Lung (tissue), 12 donors: ENCODE data around the gene ANO2. TPM values are rescaled to one million over a fixed set of nuclear protein-coding genes. Genes with fewer than 3 reads are reported as not detected.

Experiments used
- ATAC-seq: fragments of 200-7000 bp; cut with Tn5 transposase; one replicate; pipeline ENCODE4 v1.9.1; 2020; ENCODE audit warnings: moderate number of reproducible peaks; ENCODE audit not compliant: insufficient read depth, low FRiP score
- DNase-seq, 3 donors: peaks; one replicate each; pipeline ENCODE4 v3.0.0-alpha.2; 2013 to 2017
- H3K27ac ChIP-seq, 2 donors: one replicate each; pipeline ENCODE4 v1.5.1; 2013; ENCODE audit warnings: mild to moderate bottlenecking in 2 of 2, moderate library complexity in 2 of 2, control low read depth in 1 of 2, inconsistent platforms in 1 of 2, low read depth in 1 of 2, low read length in 1 of 2
- H3K27me3 ChIP-seq, 3 donors: one replicate each; pipeline ENCODE4 v1.5.1; 2013; ENCODE audit warnings: low read length in 2 of 3; ENCODE audit not compliant: control insufficient read depth in 3 of 3, insufficient read depth in 3 of 3
- H3K36me3 ChIP-seq, 4 donors: one replicate each; pipeline ENCODE4 v1.5.1; 2013; ENCODE audit warnings: low read length in 4 of 4, mild to moderate bottlenecking in 1 of 4, moderate library complexity in 1 of 4; ENCODE audit not compliant: control insufficient read depth in 4 of 4, insufficient read depth in 4 of 4
- H3K4me1 ChIP-seq, 5 donors: one replicate each; pipeline ENCODE4 v1.5.1; 2013; ENCODE audit warnings: low read length in 5 of 5, mild to moderate bottlenecking in 2 of 5, moderate library complexity in 1 of 5; ENCODE audit not compliant: control insufficient read depth in 5 of 5, insufficient read depth in 5 of 5
- H3K4me3 ChIP-seq: one replicate; pipeline ENCODE4 v1.5.1; 2013; ENCODE audit warnings: mild to moderate bottlenecking, control low read depth, moderate library complexity
- H3K9ac ChIP-seq, 2 donors: one replicate each; pipeline ENCODE4 v1.5.1; 2013; ENCODE audit warnings: low read length in 2 of 2, control low read depth in 1 of 2; ENCODE audit not compliant: insufficient read depth in 1 of 2
- H3K9me3 ChIP-seq, 4 donors: one replicate each; pipeline ENCODE4 v1.5.1; 2013; ENCODE audit warnings: low read length in 3 of 4, mild to moderate bottlenecking in 1 of 4, moderate library complexity in 1 of 4; ENCODE audit not compliant: control insufficient read depth in 4 of 4, insufficient read depth in 3 of 4
- CTCF ChIP-seq: IDR thresholded peaks from 2 replicates; pipeline ENCODE4 v1.5.1; 2012; ENCODE audit warnings: mild to moderate bottlenecking; ENCODE audit errors: control extremely low read depth, extremely low read depth
- WGBS, 2 donors: extraction: QIAGEN DNeasy Blood & Tissue Kit; methylation state at CpG; one replicate each; pipeline ENCODE4 v1.1.7; 2013; 5-methylcytosine and 5-hydroxymethylcytosine counted together
- polyA plus RNA-seq, 2 donors: library from polyadenylated mRNA; stranded (reverse); fragments of 200-250 nt; gene quantifications; one replicate each; pipeline ENCODE4 v1.2.1, GENCODE V29; 2013
- total RNA-seq, 2 donors: library from RNA; depleted of rRNA in 1 of 2; stranded (reverse); fragments of >200 nt in 1 of 2; gene quantifications; one replicate each; pipeline ENCODE4 v1.2.1, GENCODE V29; 2014 to 2021
- donor health status: control.
- donor health status: control.
- donor health status: Bipolar disorder and iron deficiency.
- donor health status: healthy.
- donor health status: DM: yes; HTN: yes; CAD: no.

The ANO2 gene
- total and polyA plus RNA-seq, 4 donors, result 5.9 to 11.3 (median 7.4) TPM

DNA sequence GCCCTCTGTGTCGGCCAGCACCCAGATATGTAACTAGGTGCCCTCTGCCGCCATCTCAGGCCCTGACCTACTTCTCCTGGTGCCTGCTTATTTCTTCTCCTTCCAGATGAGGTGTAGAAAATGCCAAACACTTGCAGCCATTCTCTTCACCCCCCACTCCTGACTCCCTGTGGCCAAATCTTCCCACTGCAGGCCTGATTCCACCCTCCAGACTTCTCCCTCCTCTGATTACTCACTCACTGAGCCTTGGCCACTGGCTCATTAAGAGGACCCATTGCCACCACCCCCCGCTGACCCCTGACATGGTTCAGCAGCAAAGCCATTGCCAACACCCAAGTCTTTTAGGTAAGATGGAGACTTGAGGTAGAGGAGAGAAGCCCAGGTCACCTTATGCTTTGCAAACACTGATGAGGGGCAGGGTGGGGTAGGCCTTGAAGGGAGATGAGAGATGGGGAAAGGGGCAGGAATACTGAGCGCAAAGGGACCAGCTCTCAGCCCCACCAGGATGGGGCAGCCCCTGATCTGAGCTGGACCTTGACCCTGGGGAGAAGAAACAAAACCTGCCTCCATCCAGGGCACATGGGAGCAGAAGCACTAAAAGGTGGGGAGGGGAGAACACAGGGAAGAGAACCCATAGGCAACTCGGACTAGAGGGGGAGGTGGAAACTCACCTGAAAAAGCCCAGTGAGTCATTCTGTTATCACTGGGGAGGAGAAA, 25.1 kb upstream of the ANO2 start:
- no peaks in the 10 kb centered on the region for H3K9me3 ChIP-seq
- no peak for DNase-seq
- WGBS, 2 donors, result 89 to 93% methylated on average over 5 of the region's 5 CpGs
- peaks cover 0 to 2% (median 0%) of the 10 kb centered on the region in 5 donors for H3K4me1 ChIP-seq
- no peak overlapping the region for H3K27ac ChIP-seq
- no peak for ATAC-seq
- H3K4me3 ChIP-seq, result no peak overlapping the region
- no peak overlapping the region for H3K9ac ChIP-seq
- peaks cover 0 to 13% (median 0%) of the 10 kb centered on the region in 4 donors for H3K36me3 ChIP-seq
- H3K27me3 ChIP-seq, result no peaks in the 10 kb centered on the region
- no peak for TF ChIP-seq CTCF

- no peak for TF ChIP-seq CTCF
- H3K27ac ChIP-seq, result no peak overlapping the region
- no peaks in the 10 kb centered on the region for H3K27me3 ChIP-seq
- DNase-seq (no peak), ATAC-seq (no peak)
- no peak overlapping the region for H3K9ac ChIP-seq
- H3K9me3 ChIP-seq, result no peaks in the 10 kb centered on the region
- H3K36me3 ChIP-seq, result peaks cover 0 to 13% (median 0%) of the 10 kb centered on the region in 4 donors
- peaks cover 0 to 2% (median 0%) of the 10 kb centered on the region in 5 donors for H3K4me1 ChIP-seq
- no peak overlapping the region for H3K4me3 ChIP-seq
- WGBS, 2 donors, result 84 to 89% methylated on average over 17 of the region's 17 CpGs
Observed at GRCh38 chr12:5969156-5969973, 24.3 kb upstream of the ANO2 start.

DNA sequence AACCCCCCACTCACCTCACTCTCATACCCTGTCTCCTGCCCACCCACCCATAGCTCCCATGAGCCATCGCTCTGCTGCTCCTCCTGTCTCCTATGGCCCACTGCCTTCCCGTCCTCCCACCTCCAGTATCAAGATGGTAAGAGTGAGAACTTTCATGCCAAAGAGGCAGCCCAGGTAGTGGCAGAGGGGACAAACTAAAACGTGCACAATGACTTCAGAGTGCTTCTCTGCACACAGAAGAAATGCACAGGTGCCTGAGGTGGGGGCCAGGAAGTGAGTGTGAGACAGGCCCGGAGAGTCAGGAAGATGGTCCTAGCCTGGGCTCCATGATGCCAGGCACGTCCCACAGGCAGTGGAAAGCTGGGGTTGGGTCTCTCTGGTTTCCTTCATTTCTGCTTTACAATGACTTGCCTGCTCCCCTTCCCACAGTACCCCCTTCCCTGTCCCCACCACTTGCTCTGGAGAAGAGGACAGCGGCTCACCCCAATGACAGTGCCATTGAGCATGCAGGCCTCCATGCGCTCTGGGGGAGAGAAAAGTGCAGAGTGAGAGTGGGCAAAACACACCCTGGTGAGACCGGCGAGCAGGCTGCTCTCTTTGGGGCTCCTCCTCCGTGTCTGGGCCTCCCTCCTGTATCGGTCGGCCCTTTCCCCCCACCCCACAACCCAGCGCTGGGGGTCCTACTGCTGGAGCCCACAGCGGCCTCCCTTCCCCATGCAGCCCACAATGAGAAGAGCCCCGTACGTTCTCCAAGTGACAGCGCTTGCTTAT, 22.8 kb upstream of the ANO2 start:
- no peak for DNase-seq
- no peak for ATAC-seq
- Histone ChIP-seq H3K4me1 (no peaks in the 10 kb centered on the region), H3K36me3 (peaks cover 0 to 11% (median 0%) of the 10 kb centered on the region in 4 donors), H3K27me3 (peaks cover 0 to 3% (median 0%) of the 10 kb centered on the region in 3 donors), H3K4me3 (no peak overlapping the region), H3K27ac (no peak overlapping the region), H3K9ac (no peak overlapping the region), H3K9me3 (no peaks in the 10 kb centered on the region)
- no peak for TF ChIP-seq CTCF
- 87 to 94% methylated on average over 17 of the region's 17 CpGs for WGBS, 2 donors
